H1 (cell line): ENCODE measurements around the gene BICRAL. TPM values are rescaled to one million over a fixed set of nuclear protein-coding genes. Genes with fewer than 3 reads are reported as not detected.

Experiments
- ATF3 ChIP-seq: IDR thresholded peaks from 2 replicates; pipeline ENCODE4 v1.6.1; 2011; ENCODE audit warnings: low read depth, mild to moderate bottlenecking, low read length; ENCODE audit not compliant: insufficient read depth
- CBX5 ChIP-seq: fragments of 300-800, 300-1000 bp; sonication (generic); IDR thresholded peaks from 2 replicates; pipeline ENCODE4 v1.7.1; 2016; ENCODE audit warnings: antibody characterized with exemption, low read length, low read depth
- CHD7 ChIP-seq: fragments of 300-600 bp; sonication (generic); IDR thresholded peaks from 2 replicates; pipeline ENCODE4 v1.7.1; 2012; ENCODE audit warnings: low read length, moderate library complexity, mild to moderate bottlenecking, inconsistent platforms; ENCODE audit not compliant: insufficient replicate concordance
- RFX5 ChIP-seq: IDR thresholded peaks from 2 replicates; pipeline ENCODE4 v1.6.1; 2011; ENCODE audit warnings: low read depth, low read length, improper control_type of control experiment, borderline replicate concordance
- RXRA ChIP-seq: IDR thresholded peaks from 2 replicates; pipeline ENCODE4 v1.6.1; 2011; ENCODE audit warnings: low read depth, mild to moderate bottlenecking, low read length, moderate library complexity; ENCODE audit not compliant: insufficient read depth
- SRF ChIP-seq: IDR thresholded peaks from 2 replicates; pipeline ENCODE4 v1.6.1; 2011; ENCODE audit warnings: mild to moderate bottlenecking, low read depth, low read length, moderate library complexity
- SUZ12 ChIP-seq: fragments of 200-600 bp; sonication (generic); IDR thresholded peaks from 2 replicates; pipeline ENCODE4 v1.6.1; 2012; ENCODE audit warnings: mild to moderate bottlenecking, inconsistent platforms, low read length, moderate library complexity, mixed read lengths
- polyA plus RNA-seq, 7 experiments: library from polyadenylated mRNA; depleted of rRNA in 3 of 7; stranded (reverse) in 5 of 7; unstranded in 2 of 7; fragments of >200 nt in 5 of 7; fragments of 200-250 nt in 2 of 7; gene quantifications; 1 replicate in 5 of 7; 2 replicates in 1 of 7; 4 replicates in 1 of 7; pipeline versions ENCODE4 v1.2.1 to v1.2.3, GENCODE V29; 2011 to 2013; ENCODE audit warnings: missing spikeins in 2 of 7, mixed read lengths in 2 of 7
- total RNA-seq: library from RNA; stranded (reverse); fragmentation: NEBNext Ultra II Directional; extraction: Animal tissue kit (Norgen Biotek cat#: 25700); gene quantifications from 2 replicates; pipeline ENCODE4 v1.2.1, GENCODE V29; 2021

Gene BICRAL
- total and polyA plus RNA-seq, 2 of the 8 experiments (the other 6 are each of a cell fraction or from before 2014, with no cell fraction given) = 9.4 to 12.2 TPM

DNA sequence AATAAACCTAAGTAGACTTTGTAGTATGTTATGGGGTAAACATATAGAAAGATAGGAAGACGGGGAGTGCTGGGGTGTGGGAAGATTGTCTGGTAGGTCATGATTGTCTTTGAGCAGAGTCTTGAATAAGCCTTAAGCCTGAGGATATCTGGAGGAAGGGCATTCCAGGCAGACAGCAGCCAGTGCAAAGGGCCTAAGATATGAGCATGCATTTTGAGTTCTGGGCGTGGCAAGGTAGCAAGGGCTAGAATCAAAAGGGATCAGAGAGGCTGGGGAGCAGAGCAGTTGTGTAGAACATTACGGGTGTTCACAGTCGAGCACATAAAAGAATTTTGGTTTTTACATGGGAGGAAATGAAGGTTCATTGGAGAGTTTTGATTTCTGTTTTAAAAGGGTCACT is 14.3 kb downstream of the BICRAL start (continued):
- TF ChIP-seq CHD7 = no peak
- no peak for TF ChIP-seq RXRA
- no peak for TF ChIP-seq ATF3
- no peak for TF ChIP-seq SRF
- TF ChIP-seq SUZ12 = no peak
- TF ChIP-seq CBX5 = no peak
- TF ChIP-seq RFX5 = no peak
- TF ChIP-seq, all 59 proteins: peak for 0
